HepG2 (cell line): ENCODE data around the gene CCDC170. TPM values are rescaled to one million over a fixed set of nuclear protein-coding genes. Genes with fewer than 3 reads are reported as not detected.

Experiments used
- ATAC-seq: fragments of 200-7000 bp; cut with Tn5 transposase; 3 replicates; pipeline ENCODE4 v1.9.1; 2020; ENCODE audit warnings: mild to moderate bottlenecking, moderate library complexity
- BruUV-seq: library from RNA; stranded (reverse); fragments of 400-500 nt; replicated peaks from 2 replicates; lab custom pipeline; 2021; lab: Mats Ljungman, UMichigan
- CTCF ChIA-PET: fragments of 300-600 bp; formaldehyde crosslinking; extraction: SDS; loops from one replicate; lab custom pipeline; 2021; ENCODE audit warnings: low total read pairs, inconsistent platforms, low intra/inter-chr PET ratio; lab: Yijun Ruan, JAX
- POLR2A ChIA-PET: fragments of 350-600 bp; sonication (Branson Sonifier 250); formaldehyde crosslinking; loops from one replicate; lab custom pipeline; 2020; ENCODE audit warnings: antibody characterized with exemption, inconsistent platforms; lab: Yijun Ruan, JAX
- DNase-seq: peaks from one replicate; pipeline ENCODE4 v3.0.0-alpha.2; 2015; ENCODE audit warnings: low spot score
- FAIRE-seq: peaks from 3 replicates; lab custom pipeline; 2011; peaks lifted over from hg19 to GRCh38; lab: Jason Lieb, UNC
- H2AFZ ChIP-seq: one replicate; pipeline ENCODE4 v1.6.1; 2011; ENCODE audit warnings: low read length, inconsistent platforms
- H3K27ac ChIP-seq: fragments of 300-600 bp; 3 replicates; pipeline ENCODE4 v1.8.0; 2011; ENCODE audit warnings: mixed run types, mild to moderate bottlenecking, mixed read lengths, low read length, inconsistent platforms; ENCODE audit not compliant: insufficient read depth; ENCODE audit errors: extremely low read length
- H3K27me3 ChIP-seq, 2 experiments: fragments of 200-600 bp in 1 of 2; 2 replicates in 1 of 2; 3 replicates in 1 of 2; pipeline versions ENCODE4 v1.6.0 to v1.8.0; 2011; ENCODE audit warnings: low read length in 2 of 2, mild to moderate bottlenecking in 2 of 2, moderate library complexity in 2 of 2, inconsistent platforms in 1 of 2; ENCODE audit not compliant: insufficient read depth in 2 of 2, control insufficient read depth in 1 of 2
- H3K36me3 ChIP-seq, 2 experiments: fragments of 200-600 bp in 1 of 2; replicated peaks in 1 of 2; 2 replicates in 1 of 2; 3 replicates in 1 of 2; pipeline versions ENCODE4 v1.5.1 to v1.8.0; 2011; ENCODE audit warnings: low read length in 2 of 2, inconsistent platforms in 1 of 2; ENCODE audit not compliant: insufficient read depth in 2 of 2, control insufficient read depth in 1 of 2
- H3K4me1 ChIP-seq: 2 replicates; pipeline ENCODE4 v1.5.1; 2012; ENCODE audit warnings: low read length, inconsistent platforms; ENCODE audit not compliant: insufficient read depth
- H3K4me2 ChIP-seq: 2 replicates; pipeline ENCODE4 v1.6.0; 2011; ENCODE audit warnings: low read depth, low read length, inconsistent platforms
- H3K4me3 ChIP-seq, 3 experiments: fragments of 200-600 bp in 1 of 3; sonication (generic), shearing (Covaris generic) in 1 of 3; replicated peaks in 1 of 3; 2 replicates each; pipeline ENCODE4 v1.5.1; 2011 to 2016; ENCODE audit warnings: low read length in 3 of 3, inconsistent platforms in 2 of 3, low read depth in 2 of 3, mild to moderate bottlenecking in 2 of 3, control low read depth in 1 of 3, mixed read lengths in 1 of 3; ENCODE audit not compliant: insufficient read depth in 1 of 3
- H3K79me2 ChIP-seq: one replicate; pipeline ENCODE4 v1.6.1; 2011; ENCODE audit warnings: low read length, inconsistent platforms; ENCODE audit not compliant: insufficient read depth
- H3K9ac ChIP-seq: 2 replicates; pipeline ENCODE4 v1.6.0; 2011; ENCODE audit warnings: mild to moderate bottlenecking, low read depth, low read length, inconsistent platforms; ENCODE audit not compliant: insufficient read depth
- H3K9me3 ChIP-seq: 2 replicates; pipeline ENCODE4 v1.5.1; 2012; ENCODE audit warnings: mild to moderate bottlenecking, low read length
- H4K20me1 ChIP-seq: 2 replicates; pipeline ENCODE4 v1.6.0; 2011; ENCODE audit warnings: inconsistent platforms, mild to moderate bottlenecking, low read length, moderate library complexity; ENCODE audit not compliant: insufficient read depth
- FOXO1 ChIP-seq: sonication (generic); formaldehyde crosslinking; IDR thresholded peaks from 2 replicates; pipeline ENCODE4 v1.4.0; 2020; ENCODE audit warnings: missing genetic modification reagents
- LCORL ChIP-seq, 2 experiments: fragments of 450-650 bp in 1 of 2; sonication (generic) in 1 of 2; formaldehyde crosslinking in 1 of 2; IDR thresholded peaks; 2 replicates each; pipeline versions ENCODE4 v1.5.0 to v1.6.1; 2017 to 2020; ENCODE audit warnings: antibody characterized with exemption in 1 of 2, missing genetic modification reagents in 1 of 2
- NR3C1 ChIP-seq: sonication (generic); formaldehyde crosslinking; IDR thresholded peaks from 2 replicates; pipeline ENCODE4 v1.4.0; 2020; ENCODE audit warnings: missing genetic modification reagents
- TCF12 ChIP-seq, 2 experiments: fragments of 450-650 bp in 1 of 2; sonication (generic) in 1 of 2; formaldehyde crosslinking in 1 of 2; IDR thresholded peaks; 2 replicates each; pipeline versions ENCODE4 v1.6.1 to v1.8.0; 2017 to 2022; ENCODE audit warnings: antibody characterized with exemption in 1 of 2, mild to moderate bottlenecking in 1 of 2, missing genetic modification reagents in 1 of 2, moderate library complexity in 1 of 2
- ZBTB7A ChIP-seq: sonication (generic); formaldehyde crosslinking; IDR thresholded peaks from 2 replicates; pipeline ENCODE4 v1.8.0; 2022; ENCODE audit warnings: mild to moderate bottlenecking, missing genetic modification reagents
- ZFP90 ChIP-seq: sonication (generic); formaldehyde crosslinking; IDR thresholded peaks from 2 replicates; pipeline ENCODE4 v1.8.0; 2022; ENCODE audit warnings: missing genetic modification reagents, mild to moderate bottlenecking, inconsistent platforms, borderline replicate concordance
- ZNF101 ChIP-seq: sonication (generic); formaldehyde crosslinking; IDR thresholded peaks from 2 replicates; pipeline ENCODE4 v1.4.0; 2020; ENCODE audit warnings: mild to moderate bottlenecking, low read depth, missing genetic modification reagents, borderline replicate concordance
- ZNF260 ChIP-seq: sonication (generic); formaldehyde crosslinking; IDR thresholded peaks from 2 replicates; pipeline ENCODE4 v1.4.0; 2020; ENCODE audit warnings: missing genetic modification reagents, low read depth, mild to moderate bottlenecking, borderline replicate concordance
- ZNF441 ChIP-seq: sonication (generic); formaldehyde crosslinking; IDR thresholded peaks from 2 replicates; pipeline ENCODE4 v1.7.0; 2021; ENCODE audit warnings: missing genetic modification reagents, borderline replicate concordance
- ZNF546 ChIP-seq: sonication (generic); formaldehyde crosslinking; conservative IDR thresholded peaks from 2 replicates; pipeline ENCODE4 v1.8.1; 2023; ENCODE audit warnings: mild to moderate bottlenecking, missing genetic modification reagents
- ZNF589 ChIP-seq: sonication (generic); formaldehyde crosslinking; conservative IDR thresholded peaks from 2 replicates; pipeline ENCODE4 v1.8.0; 2022; ENCODE audit warnings: mild to moderate bottlenecking, moderate library complexity, missing genetic modification reagents
- ZNF747 ChIP-seq: sonication (generic); formaldehyde crosslinking; IDR thresholded peaks from 2 replicates; pipeline ENCODE4 v1.8.1; 2023; ENCODE audit warnings: missing genetic modification reagents, mild to moderate bottlenecking, borderline replicate concordance
- WGBS: methylation state at CpG from one replicate; pipeline ENCODE4 v1.1.6; 2017; ENCODE audit warnings: low lambda C conversion rate; 5-methylcytosine and 5-hydroxymethylcytosine counted together
- in situ Hi-C: cut with HindIII; loops from 2 replicates; pipeline ENCODE4 v1.10.0; 2017; ENCODE audit warnings: low pct_unique_long_range_greater_than_20kb; ENCODE audit not compliant: extremely low pct_ligation_motif_present
- intact Hi-C: fragments of 100-400 bp; cut with micrococcal nuclease; formaldehyde crosslinking; loops from one replicate; pipeline ENCODE4 v1.10.0; 2022; ENCODE audit not compliant: unreplicated experiment
- polyA plus RNA-seq, 8 experiments: library from polyadenylated mRNA; depleted of rRNA in 3 of 8; stranded (reverse) in 7 of 8; unstranded in 1 of 8; fragments of >200 nt; fragmentation: Illumina TruSeq in 4 of 8; extraction: Trizol in 4 of 8; gene quantifications; 2 replicates each; pipeline versions ENCODE4 v1.2.1 to v1.2.3, GENCODE V29; 2011 to 2016; ENCODE audit warnings: low read depth in 4 of 8, missing spikeins in 1 of 8, mixed read lengths in 1 of 8; ENCODE audit not compliant: insufficient read depth in 1 of 8
- total RNA-seq, 5 experiments: library from RNA; depleted of rRNA; stranded (reverse); fragments of >200 nt; fragmentation: Illumina TruSeq; extraction: Trizol; gene quantifications; 2 replicates each; pipeline ENCODE4 v1.2.3, GENCODE V29; 2016; ENCODE audit warnings: low read depth in 1 of 5
- TF ChIP-seq, protein P1 (sequence below): IDR thresholded peaks from 2 replicates; pipeline ENCODE4 v1.6.1; 2016
- TF ChIP-seq, protein P2 (sequence below): sonication (generic); formaldehyde crosslinking; IDR thresholded peaks from 2 replicates; pipeline ENCODE4 v1.5.0; 2020; ENCODE audit warnings: mild to moderate bottlenecking, missing genetic modification reagents, borderline replicate concordance

CCDC170 gene
- total and polyA plus RNA-seq, 2 of the 13 experiments (the other 11 are each of a cell fraction or from before 2014, with no cell fraction given), result 0.90 to 5.1 TPM

DNA sequence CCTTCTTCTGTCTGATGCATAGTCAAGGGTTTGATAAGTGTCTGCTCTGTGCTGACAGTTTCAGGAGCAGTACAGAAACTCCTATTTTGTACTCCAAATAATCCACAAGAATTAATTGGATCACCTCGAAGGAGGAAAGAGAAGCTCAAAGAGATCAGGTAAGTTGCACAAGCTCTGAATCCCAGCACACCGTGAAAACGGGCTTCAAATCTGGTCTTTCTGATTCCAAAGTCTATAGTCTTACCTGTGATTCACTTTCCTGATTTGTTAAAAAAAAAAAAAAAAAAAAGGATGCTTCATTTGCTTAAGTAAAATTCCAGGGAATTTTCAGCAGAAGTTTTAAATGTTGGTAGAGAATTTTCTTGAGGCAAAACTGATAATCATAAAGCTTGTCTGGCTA lies 157.8 kb downstream of the CCDC170 start:
- POLR2A ChIA-PET, result no interaction called here
- Histone ChIP-seq H3K27ac (no peak overlapping the region), H4K20me1 (no peaks in the 10 kb centered on the region), H3K27me3 (no peaks in the 10 kb centered on the region), H3K79me2 (no peaks in the 10 kb centered on the region), H3K4me1 (peaks cover 39% of the 10 kb centered on the region), H2AFZ (no peak overlapping the region), H3K9ac (no peak overlapping the region), H3K4me2 (no peak overlapping the region), H3K36me3 (no peaks in the 10 kb centered on the region), H3K9me3 (0 out of 2 replicates have a peak, but pooled peaks cover 7% of the 10 kb centered on the region), H3K4me3 (no peak overlapping the region)
- no peak for DNase-seq
- BruUV-seq, result no TSS peak
- intact Hi-C loops, result no loop called here
- no peak for FAIRE-seq
- TF ChIP-seq ZNF546 (CRISPR knock-in tag) (no peak), ZNF260 (CRISPR knock-in tag) (no peak), TCF12 (IDR thresholded peaks at IDR 0.05) (no peak), TCF12 (CRISPR knock-in tag; IDR thresholded peaks at IDR 0.05) (no peak), ZFP90 (CRISPR knock-in tag) (no peak), FOXO1 (no peak), ZNF747 (CRISPR knock-in tag) (no peak), ZNF589 (CRISPR knock-in tag) (no peak), ZNF441 (CRISPR knock-in tag) (no peak), NR3C1 (no peak), ZBTB7A (CRISPR knock-in tag) (no peak), ZNF101 (no peak), LCORL (IDR thresholded peaks at IDR 0.05) (no peak), LCORL (CRISPR knock-in tag; IDR thresholded peaks at IDR 0.05) (no peak)
- TF ChIP-seq, protein P1, sequence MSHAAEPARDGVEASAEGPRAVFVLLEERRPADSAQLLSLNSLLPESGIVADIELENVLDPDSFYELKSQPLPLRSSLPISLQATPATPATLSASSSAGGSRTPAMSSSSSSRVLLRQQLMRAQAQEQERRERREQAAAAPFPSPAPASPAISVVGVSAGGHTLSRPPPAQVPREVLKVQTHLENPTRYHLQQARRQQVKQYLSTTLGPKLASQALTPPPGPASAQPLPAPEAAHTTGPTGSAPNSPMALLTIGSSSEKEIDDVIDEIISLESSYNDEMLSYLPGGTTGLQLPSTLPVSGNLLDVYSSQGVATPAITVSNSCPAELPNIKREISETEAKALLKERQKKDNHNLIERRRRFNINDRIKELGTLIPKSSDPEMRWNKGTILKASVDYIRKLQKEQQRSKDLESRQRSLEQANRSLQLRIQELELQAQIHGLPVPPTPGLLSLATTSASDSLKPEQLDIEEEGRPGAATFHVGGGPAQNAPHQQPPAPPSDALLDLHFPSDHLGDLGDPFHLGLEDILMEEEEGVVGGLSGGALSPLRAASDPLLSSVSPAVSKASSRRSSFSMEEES (CRISPR knock-in tag), result no peak
- TF ChIP-seq, protein P2, sequence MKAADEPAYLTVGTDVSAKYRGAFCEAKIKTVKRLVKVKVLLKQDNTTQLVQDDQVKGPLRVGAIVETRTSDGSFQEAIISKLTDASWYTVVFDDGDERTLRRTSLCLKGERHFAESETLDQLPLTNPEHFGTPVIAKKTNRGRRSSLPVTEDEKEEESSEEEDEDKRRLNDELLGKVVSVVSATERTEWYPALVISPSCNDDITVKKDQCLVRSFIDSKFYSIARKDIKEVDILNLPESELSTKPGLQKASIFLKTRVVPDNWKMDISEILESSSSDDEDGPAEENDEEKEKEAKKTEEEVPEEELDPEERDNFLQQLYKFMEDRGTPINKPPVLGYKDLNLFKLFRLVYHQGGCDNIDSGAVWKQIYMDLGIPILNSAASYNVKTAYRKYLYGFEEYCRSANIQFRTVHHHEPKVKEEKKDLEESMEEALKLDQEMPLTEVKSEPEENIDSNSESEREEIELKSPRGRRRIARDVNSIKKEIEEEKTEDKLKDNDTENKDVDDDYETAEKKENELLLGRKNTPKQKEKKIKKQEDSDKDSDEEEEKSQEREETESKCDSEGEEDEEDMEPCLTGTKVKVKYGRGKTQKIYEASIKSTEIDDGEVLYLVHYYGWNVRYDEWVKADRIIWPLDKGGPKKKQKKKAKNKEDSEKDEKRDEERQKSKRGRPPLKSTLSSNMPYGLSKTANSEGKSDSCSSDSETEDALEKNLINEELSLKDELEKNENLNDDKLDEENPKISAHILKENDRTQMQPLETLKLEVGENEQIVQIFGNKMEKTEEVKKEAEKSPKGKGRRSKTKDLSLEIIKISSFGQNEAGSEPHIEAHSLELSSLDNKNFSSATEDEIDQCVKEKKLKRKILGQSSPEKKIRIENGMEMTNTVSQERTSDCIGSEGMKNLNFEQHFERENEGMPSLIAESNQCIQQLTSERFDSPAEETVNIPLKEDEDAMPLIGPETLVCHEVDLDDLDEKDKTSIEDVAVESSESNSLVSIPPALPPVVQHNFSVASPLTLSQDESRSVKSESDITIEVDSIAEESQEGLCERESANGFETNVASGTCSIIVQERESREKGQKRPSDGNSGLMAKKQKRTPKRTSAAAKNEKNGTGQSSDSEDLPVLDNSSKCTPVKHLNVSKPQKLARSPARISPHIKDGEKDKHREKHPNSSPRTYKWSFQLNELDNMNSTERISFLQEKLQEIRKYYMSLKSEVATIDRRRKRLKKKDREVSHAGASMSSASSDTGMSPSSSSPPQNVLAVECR (CRISPR knock-in tag), result no peak
- WGBS, result 7% methylated on average over 3 of the region's 3 CpGs
- no peak for ATAC-seq
- in situ Hi-C loops, result no loop called here
- CTCF ChIA-PET, result no interaction called here
